ENCODE measurements around the gene TOP3A. TPM values are rescaled to one million over a fixed set of nuclear protein-coding genes. Genes with fewer than 3 reads are reported as not detected.

Gene TOP3A
- total and polyA plus RNA-seq, 2 of the 13 experiments (the other 11 are each of a cell fraction or from before 2014, with no cell fraction given): 16.9 to 36.8 TPM

- peak overlapping the region; percentile 67 to 95 (median 87) for H3K4me3 ChIP-seq (replicated peaks in 1 of 3; ENCODE audit: insufficient read depth in 1 of 3, low read depth in 2 of 3, low read length in 3 of 3)
- no peaks in the 10 kb centered on the region; a peak in 1 of 5 replicates for H3K27me3 ChIP-seq (ENCODE audit: control insufficient read depth in 1 of 2, insufficient read depth in 2 of 2, low read length in 2 of 2)
- ChIA-PET POLR2A (no interaction called here), CTCF (ENCODE audit: low intra/inter-chr PET ratio, low total read pairs) (no interaction called here)
- intact Hi-C loops (cut with micrococcal nuclease; ENCODE audit: unreplicated experiment) (loop anchor here (5.0 kb wide), 1 partner anchor 60 kb away; the partner anchor contains the start of gene SMCR8), in situ Hi-C loops (cut with HindIII; ENCODE audit: extremely low pct_ligation_motif_present, low pct_unique_long_range_greater_than_20kb) (loop anchor here (5.0 kb wide), 1 partner anchor 35 kb away; no protein-coding TSS in a partner anchor)
- DNase-seq (ENCODE audit: low spot score): peak; percentile 26
- peaks cover 30% of the 10 kb centered on the region for H3K79me2 ChIP-seq (ENCODE audit: insufficient read depth, low read length)
- WGBS (ENCODE audit: low lambda C conversion rate): 8% methylated on average over 12 of the region's 18 CpGs
- H3K9ac ChIP-seq (ENCODE audit: insufficient read depth, low read depth, low read length): peak overlapping the region; percentile 94
- no peak for FAIRE-seq
- peak overlapping the region; percentile 82 for H3K27ac ChIP-seq (ENCODE audit: extremely low read length, insufficient read depth, low read length)
- H4K20me1 ChIP-seq (ENCODE audit: insufficient read depth, low read length): peaks cover 8% of the 10 kb centered on the region; the same call in 1 of the 2 replicates
- H3K4me1 ChIP-seq (ENCODE audit: insufficient read depth, low read length): peaks cover 33% of the 10 kb centered on the region
- no peak overlapping the region for H2AFZ ChIP-seq (ENCODE audit: low read length)
- ATAC-seq: peak; percentile 8
- peaks cover 19 to 35% of the 10 kb centered on the region in 2 experiments; a peak in 4 of 5 replicates for H3K36me3 ChIP-seq (replicated peaks in 1 of 2; ENCODE audit: control insufficient read depth in 1 of 2, insufficient read depth in 2 of 2, low read length in 2 of 2)
- H3K4me2 ChIP-seq (ENCODE audit: low read depth, low read length): peak overlapping the region; percentile 99
- H3K9me3 ChIP-seq (ENCODE audit: low read length): no peaks in the 10 kb centered on the region
- no TSS peak for BruUV-seq (replicated peaks)
- TF ChIP-seq ZNF550 (CRISPR knock-in tag; IDR thresholded peaks at IDR 0.05; ENCODE audit: borderline replicate concordance): no peak
- TF ChIP-seq ZNF574 (CRISPR knock-in tag; IDR thresholded peaks at IDR 0.05): no peak
- no peak for TF ChIP-seq SALL1 (CRISPR knock-in tag; IDR thresholded peaks at IDR 0.05)
- TF ChIP-seq HNF4A (CRISPR knock-in tag; IDR thresholded peaks at IDR 0.05): no peak
- TF ChIP-seq TEAD3 (CRISPR knock-in tag; optimal IDR thresholded peaks at IDR 0.05; ENCODE audit: borderline replicate concordance): peak; percentile 81
- TF ChIP-seq KMT2B (CRISPR knock-in tag; IDR thresholded peaks at IDR 0.05): no peak
- TF ChIP-seq CBX5 (CRISPR knock-in tag; IDR thresholded peaks at IDR 0.05; ENCODE audit: borderline replicate concordance): no peak
- TF ChIP-seq CHCHD3 (CRISPR knock-in tag; IDR thresholded peaks at IDR 0.05): no peak
- TF ChIP-seq MAZ (IDR thresholded peaks at IDR 0.05; ENCODE audit: borderline replicate concordance, low read depth, low read length): 0 out of 2 replicates have a peak, but pooled peaks have one; percentile 13
- no peak for TF ChIP-seq MAZ (CRISPR knock-in tag; IDR thresholded peaks at IDR 0.05; ENCODE audit: low read depth)
- TF ChIP-seq ZBTB46 (CRISPR knock-in tag; IDR thresholded peaks at IDR 0.05; ENCODE audit: borderline replicate concordance): no peak
- TF ChIP-seq TBX3 (IDR thresholded peaks at IDR 0.05; ENCODE audit: borderline replicate concordance): no peak
- TF ChIP-seq NFKB2 (CRISPR knock-in tag; IDR thresholded peaks at IDR 0.05; ENCODE audit: borderline replicate concordance): peak; percentile 12; the same call in 1 of the 2 replicates
- TF ChIP-seq ZNF556 (CRISPR knock-in tag; IDR thresholded peaks at IDR 0.05; ENCODE audit: borderline replicate concordance): no peak
- TF ChIP-seq ZNF446 (CRISPR knock-in tag; IDR thresholded peaks at IDR 0.05): no peak
- no peak for TF ChIP-seq ZNF576 (CRISPR knock-in tag; IDR thresholded peaks at IDR 0.05)
- TF ChIP-seq ZBTB25 (CRISPR knock-in tag; IDR thresholded peaks at IDR 0.05): no peak
Measured at GRCh38 chr17:18257268-18257981, 57.4 kb downstream of the TOP3A start.

Data from HepG2 (cell line).